HG02610 (cell line): ENCODE measurements around the gene SENP6.
A peak's percentile ranks its signal among the peaks of the same experiment; 100 is the strongest.
"Not testable (repeated sequence)": the region's sequence is repeated elsewhere in the genome, so short reads cannot be mapped to it uniquely, and the experiment has no call there.

Experiments
- ATAC-seq: cut with Tn5 transposase; IDR thresholded peaks from one replicate; pipeline ENCODE4 v1.9.1; 2021; ENCODE audit warnings: mild to moderate bottlenecking, moderate library complexity; ENCODE audit not compliant: unreplicated experiment

Gene SENP6

GRCh38 chr6:75608956-75609533, 7.4 kb downstream of the SENP6 start:
- no peak for ATAC-seq

GRCh38 chr6:75609639-75610590, 8.2 kb downstream of the SENP6 start:
- ATAC-seq = no peak

- no peak for ATAC-seq
These were observed 9.5 kb downstream of the SENP6 start for GRCh38 chr6:75611011-75611701.

GRCh38 chr6:75611702-75612375, 10.2 kb downstream of the SENP6 start:
- peak; percentile 77 for ATAC-seq

GRCh38 chr6:75612434-75612833, 10.8 kb downstream of the SENP6 start:
- peak; percentile 33 for ATAC-seq

GRCh38 chr6:75613056-75613501, 11.4 kb downstream of the SENP6 start:
- no peak for ATAC-seq

GRCh38 chr6:75618437-75618836, 16.8 kb downstream of the SENP6 start:
- no peak for ATAC-seq

- ATAC-seq = no peak
These were observed 17.7 kb downstream of the SENP6 start for GRCh38 chr6:75619230-75619899.

GRCh38 chr6:75620381-75621304, 19.0 kb downstream of the SENP6 start:
- ATAC-seq = no peak

- no peak for ATAC-seq
These were observed 20.2 kb downstream of the SENP6 start for GRCh38 chr6:75621846-75622245.

GRCh38 chr6:75623491-75623890, 21.8 kb downstream of the SENP6 start:
- no peak for ATAC-seq

GRCh38 chr6:75624335-75624734, 22.7 kb downstream of the SENP6 start:
- ATAC-seq = no peak

- ATAC-seq = no peak
These were observed 23.3 kb downstream of the SENP6 start for GRCh38 chr6:75624988-75625387.

- ATAC-seq = no peak
These were observed 24.9 kb downstream of the SENP6 start for GRCh38 chr6:75626561-75626960.

GRCh38 chr6:75627708-75628107, 26.0 kb downstream of the SENP6 start:
- not testable (repeated sequence) for ATAC-seq

- no peak for ATAC-seq
These were observed 30.4 kb downstream of the SENP6 start for GRCh38 chr6:75631859-75632635.

- no peak for ATAC-seq
These were observed 31.4 kb downstream of the SENP6 start for GRCh38 chr6:75633045-75633444.

- ATAC-seq = no peak
These were observed 40.6 kb downstream of the SENP6 start for GRCh38 chr6:75642311-75642710.

GRCh38 chr6:75643173-75643572, 41.5 kb downstream of the SENP6 start:
- no peak for ATAC-seq
